HG03575 (cell line): ENCODE measurements around the gene FAM72B.
"Not testable (repeated sequence)": the region's sequence is repeated elsewhere in the genome, so short reads cannot be mapped to it uniquely, and the experiment has no call there.

Experiments
- ATAC-seq: cut with Tn5 transposase; IDR thresholded peaks from one replicate; pipeline ENCODE4 v1.9.1; 2021; ENCODE audit not compliant: unreplicated experiment, insufficient number of reproducible peaks, low FRiP score; ENCODE audit errors: extremely low read depth

Gene FAM72B

DNA sequence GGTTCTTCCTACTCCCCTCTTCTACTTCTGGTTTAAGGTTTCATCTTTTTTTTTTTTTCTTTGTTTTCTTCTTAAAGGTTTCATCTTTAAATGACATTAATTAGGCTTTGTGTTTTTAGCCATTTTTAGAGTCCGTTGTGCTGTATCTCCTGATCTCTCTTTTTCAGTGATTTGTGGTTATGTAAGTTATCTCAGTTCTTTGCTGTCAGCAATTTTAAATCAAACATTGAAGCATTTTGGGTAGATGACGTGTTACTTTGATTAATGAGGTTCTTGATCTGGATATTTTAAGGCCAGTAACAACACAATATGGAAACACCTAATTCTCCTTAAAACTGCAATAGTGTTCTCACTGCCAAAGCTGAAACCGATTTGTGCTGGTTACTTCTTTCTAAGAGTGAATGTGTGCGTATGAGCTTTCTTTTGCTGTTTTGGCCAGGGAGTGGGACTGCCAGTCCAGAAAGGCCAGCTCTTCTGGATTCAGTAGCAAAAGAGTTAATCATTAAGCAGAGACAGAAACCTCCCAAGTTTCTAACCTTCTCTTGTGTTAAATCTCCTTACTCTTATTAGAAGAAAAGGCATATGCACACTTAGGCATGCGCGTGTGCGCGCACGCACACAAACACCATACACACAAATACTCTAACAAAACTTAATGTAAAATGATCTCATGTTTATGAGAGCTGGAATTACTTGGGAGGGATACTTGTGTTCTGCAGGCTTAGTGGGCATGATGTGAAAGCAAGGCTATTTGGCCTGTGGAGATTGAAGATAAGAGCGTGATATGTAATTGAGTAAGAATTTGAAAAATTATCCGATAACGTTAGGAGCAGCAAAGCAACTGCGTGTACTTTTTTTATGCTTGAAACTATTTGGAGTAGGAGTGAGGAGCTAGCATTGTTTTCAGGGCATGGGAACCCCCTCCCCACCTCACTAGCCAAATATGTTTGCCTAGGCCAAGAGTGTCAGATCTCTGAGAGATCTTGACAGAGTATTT, 17.1 kb upstream of the FAM72B start:
- ATAC-seq: not testable (repeated sequence)

GRCh38 chr1:121200232-121200631, 16.1 kb upstream of the FAM72B start:
- ATAC-seq: not testable (repeated sequence)

DNA sequence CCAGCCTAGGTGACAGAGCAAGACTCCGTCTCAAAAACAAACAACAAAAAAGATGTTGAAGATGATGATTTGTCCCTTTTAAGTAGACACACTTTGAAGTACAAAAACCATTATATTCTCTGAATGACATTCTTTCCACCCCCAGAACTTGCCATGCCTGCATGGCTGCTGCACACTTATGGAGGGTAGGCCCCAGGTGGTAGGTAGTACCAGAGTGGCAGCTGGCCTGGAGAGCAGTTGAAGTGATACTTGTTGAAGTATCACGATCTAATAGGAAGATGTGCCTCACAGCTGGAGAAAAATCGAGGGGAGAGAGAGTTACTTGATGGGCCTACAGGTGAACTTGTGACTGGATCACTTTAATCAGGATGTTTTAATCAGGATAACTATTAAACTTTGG, 15.6 kb upstream of the FAM72B start:
- not testable (repeated sequence) for ATAC-seq

DNA sequence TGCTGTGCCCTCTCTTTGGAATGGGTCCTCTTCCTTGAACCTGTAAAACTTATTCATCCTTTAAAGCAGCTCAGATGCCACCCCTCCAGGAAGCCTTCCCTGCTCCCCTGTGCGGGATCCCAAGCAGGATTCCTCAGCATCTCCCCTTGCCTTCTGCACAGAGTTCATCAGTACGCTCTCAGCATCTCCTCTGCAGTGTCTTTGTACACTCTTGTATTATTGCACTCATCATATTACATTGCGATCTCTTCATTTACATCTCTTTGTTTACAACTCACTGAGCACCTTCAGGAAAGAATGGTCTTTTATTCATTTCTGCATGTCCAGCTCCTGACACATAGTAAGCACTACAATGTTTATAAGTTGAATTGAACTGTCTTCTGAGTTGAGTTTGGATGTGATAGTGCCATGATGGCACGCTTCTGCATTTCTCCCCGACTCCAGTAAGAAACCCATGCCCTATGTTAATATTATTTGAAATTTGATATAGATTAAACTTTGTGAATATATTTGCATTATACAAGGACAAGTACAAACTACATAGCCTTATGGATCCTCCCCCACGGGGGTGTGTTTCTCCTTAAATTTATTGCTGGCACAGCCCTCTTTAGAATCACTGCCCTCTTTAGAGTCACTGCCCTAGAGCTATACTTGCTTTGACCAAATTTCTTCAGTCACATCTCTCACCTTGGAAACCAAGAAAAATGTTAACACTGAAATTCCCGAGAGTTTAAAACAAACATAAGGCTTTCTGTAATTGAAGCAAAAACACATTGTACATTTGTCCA, 13.1 kb upstream of the FAM72B start:
- not testable (repeated sequence) for ATAC-seq

- not testable (repeated sequence) for ATAC-seq
Observed at GRCh38 chr1:121192512-121192911, 8.4 kb upstream of the FAM72B start.

DNA sequence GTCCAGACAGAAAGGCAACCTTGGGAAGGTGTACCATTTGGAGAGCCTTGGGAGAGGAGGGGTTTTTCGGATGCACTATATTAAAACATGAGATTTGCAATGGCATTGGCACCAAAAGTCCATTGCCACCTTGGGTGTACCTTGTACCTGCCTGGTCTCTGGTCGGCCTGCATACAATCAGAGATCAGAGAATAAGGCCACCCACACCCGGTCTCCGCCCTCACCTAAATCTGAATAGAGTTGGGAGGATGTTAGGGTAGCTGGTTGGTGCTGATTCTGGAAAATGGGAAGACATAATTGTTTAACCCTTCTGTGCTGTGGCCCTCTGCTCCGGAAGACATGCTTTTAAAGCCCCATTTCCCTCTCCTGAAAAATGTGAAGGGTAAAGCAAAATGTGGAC, 3.8 kb upstream of the FAM72B start:
- ATAC-seq: not testable (repeated sequence)

GRCh38 chr1:121186191-121186590, 2.1 kb upstream of the FAM72B start:
- not testable (repeated sequence) for ATAC-seq

DNA sequence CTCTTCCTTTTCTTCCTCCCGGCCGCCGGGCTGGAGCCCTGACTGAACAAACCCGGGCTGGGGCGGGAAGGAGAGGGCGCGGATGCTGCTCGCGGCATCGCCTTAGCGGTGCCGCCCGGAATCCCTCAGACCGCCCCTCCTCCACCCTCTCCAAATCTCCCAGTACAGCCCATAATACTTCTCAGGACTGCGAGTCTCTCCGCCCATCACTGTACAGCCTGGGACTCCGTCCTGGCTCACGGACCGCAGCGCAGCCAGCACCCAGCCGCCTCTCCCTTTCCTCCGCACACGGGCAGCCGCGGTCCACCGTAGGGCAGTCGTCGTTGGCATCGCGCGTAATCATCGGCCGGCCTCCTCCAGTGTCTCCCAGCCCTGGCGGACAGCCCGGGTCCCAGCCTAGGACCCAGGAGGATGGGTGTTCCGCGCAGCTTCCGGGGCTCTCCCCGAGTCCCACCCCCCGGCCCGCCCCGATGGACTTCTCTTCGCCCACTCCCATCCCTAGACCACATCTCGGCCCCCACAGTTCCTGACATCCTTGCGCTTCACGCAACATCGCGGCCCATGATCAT, 1.1 kb upstream of the FAM72B start:
- ATAC-seq: not testable (repeated sequence)

- ATAC-seq: not testable (repeated sequence)
Observed at GRCh38 chr1:121183867-121184266, 273 bp downstream of the FAM72B start.

DNA sequence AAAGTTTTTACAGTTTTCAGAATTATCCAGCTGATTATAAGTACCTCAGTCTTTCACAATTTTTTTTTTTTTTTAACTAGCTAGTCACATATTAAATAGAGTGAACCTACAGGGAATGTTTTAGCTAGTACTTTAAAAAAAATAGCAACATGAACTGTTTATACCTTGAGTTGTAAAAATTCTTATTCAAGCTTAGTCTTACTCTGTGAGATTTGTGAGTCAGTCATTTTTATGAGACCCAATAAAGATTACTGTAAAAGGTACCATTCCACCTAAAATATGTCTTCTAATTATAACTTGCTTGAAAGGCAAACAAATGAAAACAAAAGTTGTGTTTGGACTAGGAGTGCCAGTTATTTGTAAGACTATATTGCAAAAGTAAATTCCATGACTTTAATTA, 5.9 kb downstream of the FAM72B start:
- not testable (repeated sequence) for ATAC-seq

GRCh38 chr1:121176649-121177048, 7.5 kb downstream of the FAM72B start:
- ATAC-seq: not testable (repeated sequence)

GRCh38 chr1:121168152-121168668, 15.9 kb downstream of the FAM72B start:
- not testable (repeated sequence) for ATAC-seq

DNA sequence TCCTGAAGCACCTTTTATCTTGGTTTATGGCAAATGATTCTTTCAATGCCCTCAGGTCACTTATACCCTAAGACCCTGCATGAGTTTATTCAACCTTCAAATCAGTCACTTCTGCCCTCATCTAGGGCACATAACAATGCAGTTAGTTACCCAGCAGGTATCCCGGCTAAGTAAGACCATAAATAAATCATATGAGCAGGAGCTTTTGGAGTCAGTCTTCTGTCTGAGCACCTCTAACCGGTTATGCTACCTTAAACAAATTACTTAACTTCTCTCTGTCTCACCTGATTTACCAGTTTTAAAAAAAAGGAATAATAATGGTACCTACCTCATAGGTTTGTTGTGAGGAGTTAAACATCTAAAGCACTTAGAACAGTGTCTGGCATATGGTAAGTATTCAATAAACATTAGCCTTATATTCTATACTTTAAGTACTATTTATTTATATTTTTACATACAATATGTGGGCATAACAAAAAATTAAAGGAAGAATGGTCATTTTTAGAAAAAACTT, 16.9 kb downstream of the FAM72B start:
- not testable (repeated sequence) for ATAC-seq

DNA sequence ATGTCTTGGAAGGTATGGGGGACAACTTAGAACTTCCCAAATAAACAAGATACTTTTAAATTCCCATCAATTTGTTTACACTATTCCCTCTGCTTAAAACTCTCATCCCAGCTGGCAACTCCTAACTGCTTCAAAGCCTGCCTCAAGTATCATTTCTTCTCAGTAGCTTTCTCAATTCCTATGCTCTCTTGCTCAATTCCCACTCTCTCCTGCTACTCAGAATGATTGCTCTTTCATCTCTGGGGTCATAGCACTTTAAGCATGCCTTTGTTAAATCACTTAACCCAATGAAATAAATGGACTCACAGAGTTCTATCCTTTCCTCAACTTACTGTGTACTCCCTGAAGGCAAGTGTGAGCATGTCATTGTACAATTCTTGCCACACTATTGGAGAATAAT, 18.8 kb downstream of the FAM72B start:
- ATAC-seq: not testable (repeated sequence)

DNA sequence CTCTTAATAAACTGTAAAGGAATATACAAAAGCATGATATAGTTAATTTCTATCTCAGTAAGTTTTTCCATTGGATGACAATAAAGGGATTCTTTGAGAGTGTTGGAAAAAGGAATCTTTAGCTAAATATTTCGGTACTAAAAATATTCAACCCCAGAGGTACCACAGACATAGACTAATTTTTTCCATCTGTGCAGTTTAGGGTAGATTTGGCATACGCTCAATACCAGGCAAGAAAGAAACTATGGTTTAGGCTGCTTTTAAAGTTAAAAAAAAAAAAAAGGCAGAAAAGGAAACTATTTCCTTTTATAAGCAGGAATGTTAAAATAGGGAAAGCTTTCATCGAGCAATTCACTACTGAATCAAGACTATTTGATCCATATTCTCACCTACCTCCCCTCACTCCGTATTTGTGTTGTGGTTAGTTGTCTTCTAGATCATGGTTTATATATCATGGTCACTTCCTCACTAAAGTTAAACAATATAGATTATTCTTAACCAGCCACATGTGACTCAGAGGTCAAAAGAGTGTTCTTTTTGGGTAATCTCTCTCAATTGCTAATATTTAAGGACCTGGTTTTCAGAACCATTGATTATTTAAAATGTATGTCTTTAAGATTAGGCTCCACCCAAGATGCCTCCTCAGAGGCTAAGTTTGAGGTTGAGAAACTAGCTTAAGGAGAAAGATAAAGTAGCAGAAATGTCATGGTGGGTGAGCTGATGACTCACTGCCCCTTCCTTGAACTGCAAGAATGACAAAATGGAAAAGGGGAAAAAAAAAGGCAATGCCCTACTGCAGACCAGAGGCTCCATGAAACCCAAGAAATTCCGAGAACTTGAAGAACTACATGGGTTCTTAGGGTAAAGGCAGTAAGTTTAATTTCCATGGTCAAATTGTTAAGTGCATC, 20.0 kb downstream of the FAM72B start:
- not testable (repeated sequence) for ATAC-seq

DNA sequence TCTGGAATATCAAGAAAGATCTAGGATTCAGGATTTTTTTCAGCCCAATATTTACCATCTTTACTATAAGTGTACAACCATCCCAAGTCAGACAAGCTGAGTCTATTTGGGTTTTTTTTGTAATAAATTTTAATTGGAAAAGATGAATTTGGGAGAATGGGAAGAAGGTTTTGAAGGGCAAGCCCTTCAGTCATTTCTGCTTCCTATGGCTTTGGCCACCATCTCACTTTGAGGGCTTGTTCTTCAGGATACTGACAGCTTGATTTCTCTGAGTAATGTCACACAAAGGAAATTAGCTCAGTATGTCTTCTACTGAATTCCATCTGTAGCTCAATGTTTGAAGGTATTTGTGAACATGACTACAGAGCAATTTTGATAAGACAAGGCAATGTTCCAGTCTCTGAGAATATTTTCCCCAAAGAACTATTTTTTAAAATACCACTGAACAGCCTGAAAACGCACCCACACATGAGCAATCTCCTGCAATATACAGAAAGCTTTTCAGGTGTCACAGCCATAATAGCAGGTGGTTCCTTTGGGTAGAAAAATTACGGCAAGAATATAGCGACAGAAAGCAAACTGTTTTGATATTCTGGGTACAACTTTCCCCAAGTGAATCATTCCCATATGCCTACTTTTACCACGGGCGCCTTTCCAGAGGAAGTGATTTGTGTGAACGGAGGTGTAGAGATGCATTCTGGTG, 22.8 kb downstream of the FAM72B start:
- not testable (repeated sequence) for ATAC-seq

GRCh38 chr1:121160118-121160517, 24.0 kb downstream of the FAM72B start:
- not testable (repeated sequence) for ATAC-seq
